HG03520 (cell line): ENCODE data around the gene NRXN3.

Source experiments
- ATAC-seq: cut with Tn5 transposase; IDR thresholded peaks from one replicate; pipeline ENCODE4 v1.9.1; 2021; ENCODE audit warnings: mild to moderate bottlenecking, moderate library complexity; ENCODE audit not compliant: unreplicated experiment

Gene NRXN3

DNA sequence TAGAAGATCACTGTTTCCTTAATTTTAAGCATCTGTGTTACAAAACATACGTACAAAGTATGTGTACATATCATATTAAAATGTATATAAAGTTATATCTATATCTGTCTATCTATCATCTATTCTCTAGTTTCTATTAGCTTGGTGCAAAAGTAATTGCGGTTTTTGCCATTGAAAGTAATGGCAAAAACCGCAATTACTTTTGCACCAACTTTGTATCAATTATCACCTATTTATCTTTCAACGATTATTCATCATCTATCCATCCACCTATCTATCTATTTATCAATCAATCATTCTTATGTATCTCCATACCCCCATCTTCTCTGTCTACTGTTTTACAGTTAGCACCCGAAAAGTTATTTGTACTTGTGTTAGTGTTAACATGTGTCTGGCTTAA lies 447.6 kb downstream of the NRXN3 start:
- no peak for ATAC-seq

DNA sequence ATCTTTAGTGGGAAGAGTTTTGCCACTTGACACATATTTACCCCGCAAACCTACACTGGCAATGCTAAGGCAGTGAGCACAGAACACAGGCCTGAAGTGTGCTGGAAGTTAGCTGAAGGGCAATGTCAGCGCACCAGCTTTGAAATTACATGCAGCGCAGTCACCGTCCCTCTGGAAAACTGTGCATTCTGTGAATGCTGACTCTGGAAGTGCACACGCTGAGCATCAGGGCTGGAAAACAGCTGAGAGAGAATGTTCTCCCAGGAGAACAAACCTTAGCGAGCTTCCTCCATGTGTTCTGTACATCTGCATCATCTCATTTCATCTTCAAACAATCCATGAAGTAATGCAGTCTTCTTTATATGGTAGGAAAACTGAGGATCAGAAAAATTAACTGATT lies 448.2 kb downstream of the NRXN3 start:
- ATAC-seq, result no peak

DNA sequence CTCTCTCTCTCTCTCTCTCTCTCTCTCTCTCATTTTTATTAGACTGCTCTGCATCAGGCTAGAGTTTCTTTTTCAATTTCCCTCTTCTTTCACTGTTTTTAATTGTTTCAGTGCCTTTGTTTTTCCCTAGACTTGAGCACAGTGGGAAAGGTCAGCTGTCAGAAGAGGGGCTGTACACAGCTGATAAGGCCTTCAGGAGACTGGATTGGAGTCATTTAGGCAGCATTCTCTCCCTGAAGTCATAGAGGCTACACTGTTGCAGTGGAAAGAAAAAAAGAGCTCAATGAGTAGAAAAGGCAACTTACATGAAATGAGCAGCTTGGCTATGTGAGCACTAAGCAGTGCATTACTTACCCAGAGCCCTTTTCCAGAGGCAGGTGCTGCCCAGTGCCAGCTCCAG lies 456.9 kb downstream of the NRXN3 start:
- no peak for ATAC-seq

DNA sequence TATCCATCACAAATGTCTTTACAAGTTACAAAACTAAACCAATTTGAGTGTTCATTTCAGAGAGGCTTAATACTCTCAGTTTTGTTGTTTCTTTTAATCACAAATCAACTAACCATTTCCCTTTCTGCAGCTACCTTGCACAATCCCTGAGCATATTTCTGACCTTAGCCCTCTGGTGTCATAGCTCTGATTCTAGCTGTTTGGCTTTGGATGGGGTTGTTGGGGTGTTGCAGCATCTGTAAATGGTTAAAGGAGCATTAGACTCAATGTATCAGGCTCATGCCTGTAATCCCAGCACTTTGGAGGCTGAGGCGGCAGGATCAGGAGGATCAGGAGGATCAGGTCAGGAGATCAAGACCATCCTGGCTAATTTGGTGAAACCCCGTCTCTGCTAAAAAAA lies 461.4 kb downstream of the NRXN3 start:
- ATAC-seq, result no peak

DNA sequence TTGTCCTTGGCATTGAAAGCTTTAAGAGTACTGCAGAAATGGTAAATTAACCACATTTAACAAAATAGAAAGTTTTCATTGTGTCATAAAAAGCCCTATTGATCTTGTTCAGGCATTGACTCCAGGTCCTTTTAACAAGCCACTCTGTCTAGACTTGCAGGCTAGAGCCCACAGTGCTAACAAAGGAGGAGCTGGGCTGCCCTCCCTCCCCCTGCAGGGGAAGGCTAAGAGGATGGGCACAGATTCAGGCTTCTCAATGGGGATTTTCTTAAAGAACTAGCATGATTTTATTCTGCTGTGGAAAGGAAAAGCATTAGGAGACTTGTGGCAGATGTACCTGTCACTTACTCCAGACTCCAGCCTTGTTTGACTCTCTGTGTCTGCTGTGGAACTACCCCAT lies 463.6 kb downstream of the NRXN3 start:
- no peak for ATAC-seq

DNA sequence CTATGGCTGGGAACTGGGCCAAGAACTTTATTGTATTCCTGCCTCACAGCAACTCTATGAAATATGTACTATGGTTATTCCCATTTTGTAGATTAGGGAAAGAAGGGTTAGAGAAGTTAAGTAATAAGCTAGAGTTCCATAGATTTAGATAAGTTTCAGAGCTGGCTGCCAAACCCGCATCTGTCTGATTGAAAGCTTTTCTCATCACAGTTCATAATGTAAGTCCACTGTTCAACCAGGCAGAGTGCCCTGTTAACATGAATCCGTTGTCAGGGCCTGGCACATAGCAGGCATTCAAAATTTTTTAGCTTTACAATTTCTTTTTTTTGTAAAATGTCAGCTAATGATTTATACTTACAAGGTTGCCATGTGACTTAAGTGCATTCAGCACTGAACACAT lies 467.3 kb downstream of the NRXN3 start:
- no peak for ATAC-seq

DNA sequence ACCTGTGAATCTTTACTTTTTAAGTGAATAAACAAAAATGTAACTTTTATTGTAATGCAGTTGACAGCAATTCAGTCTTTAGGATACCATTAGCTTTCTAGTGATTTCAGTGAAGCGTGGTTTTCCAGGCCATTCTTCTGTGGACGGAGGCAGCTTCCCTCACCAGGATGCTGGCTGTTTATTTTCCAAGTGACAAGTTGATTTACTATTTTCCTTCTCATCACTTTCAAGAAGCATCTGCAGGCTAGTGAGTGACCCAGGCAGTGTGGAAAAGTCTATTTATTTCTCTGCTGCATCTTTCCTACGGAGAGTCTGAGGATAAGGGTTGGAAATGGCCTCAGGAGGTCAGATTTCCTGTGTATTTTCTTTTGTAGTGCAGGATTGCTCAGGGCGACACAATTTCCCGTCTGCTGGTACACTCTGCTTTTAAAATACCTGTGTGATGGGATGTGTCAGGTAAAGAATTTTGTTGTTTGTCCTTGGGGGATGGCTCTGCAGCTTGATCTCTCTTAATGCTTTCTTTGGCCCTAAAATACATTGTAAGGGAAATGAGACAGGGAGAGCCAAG lies 467.8 kb downstream of the NRXN3 start:
- ATAC-seq, result no peak

DNA sequence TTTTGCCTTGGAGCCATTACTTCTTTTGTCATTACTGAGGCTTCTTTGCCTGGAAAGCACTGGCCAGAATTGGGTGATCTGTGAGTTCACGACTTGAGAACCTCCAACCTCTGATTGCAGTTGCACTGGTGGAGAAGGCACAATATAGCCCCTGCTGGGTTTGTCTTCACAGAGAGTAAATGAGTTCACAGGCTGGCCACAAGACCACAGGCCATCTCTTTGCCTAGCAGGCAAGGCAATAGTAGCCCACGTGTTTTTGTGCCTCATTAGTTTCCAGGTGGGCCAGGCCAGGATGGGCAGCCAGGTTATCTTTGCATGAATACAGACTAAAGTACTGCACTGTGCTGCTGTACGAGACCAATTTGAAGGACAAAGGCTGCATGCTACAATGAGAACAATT lies 468.8 kb downstream of the NRXN3 start:
- ATAC-seq, result no peak

DNA sequence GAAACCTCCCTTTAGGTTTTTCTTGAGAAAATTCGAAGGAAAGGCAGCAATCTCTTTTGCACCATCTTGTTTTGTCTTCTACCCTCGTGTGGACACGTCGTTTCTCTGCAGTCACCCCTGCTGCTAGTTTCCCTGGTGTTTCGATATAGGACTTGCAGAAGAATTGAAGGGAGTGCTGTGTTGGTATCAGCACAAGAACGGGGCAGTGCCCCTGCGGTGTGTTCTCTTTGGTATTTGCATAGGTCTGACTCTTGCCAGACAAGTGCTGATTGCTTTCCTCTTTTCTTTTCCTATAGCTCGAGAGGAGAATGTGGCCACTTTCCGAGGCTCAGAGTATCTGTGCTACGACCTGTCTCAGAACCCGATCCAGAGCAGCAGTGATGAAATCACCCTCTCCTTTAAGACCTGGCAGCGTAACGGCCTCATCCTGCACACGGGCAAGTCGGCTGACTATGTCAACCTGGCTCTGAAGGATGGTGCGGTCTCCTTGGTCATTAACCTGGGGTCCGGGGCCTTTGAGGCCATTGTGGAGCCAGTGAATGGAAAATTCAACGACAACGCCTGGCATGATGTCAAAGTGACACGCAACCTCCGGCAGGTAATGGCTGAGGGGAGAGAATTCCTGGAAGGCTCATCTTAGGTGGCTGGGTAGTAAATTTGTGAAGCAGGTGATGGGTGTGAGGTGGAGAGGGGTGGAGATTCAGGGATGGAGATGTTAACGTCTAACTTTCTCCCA lies 474.8 kb downstream of the NRXN3 start:
- no peak for ATAC-seq

DNA sequence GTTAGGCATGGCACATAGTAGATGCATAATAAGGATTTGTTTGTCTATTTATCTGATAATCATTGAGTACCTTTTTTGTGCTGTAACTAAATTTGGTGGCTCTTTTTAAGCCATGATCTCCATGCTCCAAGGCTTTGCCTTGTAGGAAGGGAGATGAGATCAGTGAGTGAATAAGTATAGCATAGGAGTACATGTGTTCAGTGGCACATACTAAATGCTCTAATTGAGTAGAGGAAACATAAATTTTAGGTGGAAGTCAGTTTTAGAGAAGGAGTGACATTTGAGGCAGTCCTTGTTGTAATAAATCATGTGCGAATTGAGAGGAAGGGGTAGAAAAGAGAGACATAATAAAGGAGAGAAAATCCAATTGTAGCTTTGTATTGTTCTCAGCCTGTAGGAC lies 482.6 kb downstream of the NRXN3 start:
- ATAC-seq, result no peak

DNA sequence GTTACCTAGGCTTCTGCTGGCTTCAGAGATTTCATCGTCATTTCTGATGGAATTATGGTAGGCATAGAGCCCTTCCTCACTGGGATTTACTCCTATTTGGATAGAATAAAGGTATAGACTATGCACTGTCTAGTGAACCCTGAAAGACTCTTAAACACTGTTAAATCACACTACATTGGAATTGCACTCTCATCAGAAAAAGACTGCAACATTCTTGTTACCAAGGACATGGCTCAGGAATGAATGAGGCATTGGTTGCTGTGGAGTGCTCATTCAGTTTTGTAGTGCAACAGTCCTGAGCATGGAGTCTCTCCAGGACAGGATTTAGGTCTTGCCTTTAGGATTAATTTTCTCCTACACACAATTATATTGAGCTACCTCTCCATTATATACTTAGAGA lies 483.0 kb downstream of the NRXN3 start:
- no peak for ATAC-seq

DNA sequence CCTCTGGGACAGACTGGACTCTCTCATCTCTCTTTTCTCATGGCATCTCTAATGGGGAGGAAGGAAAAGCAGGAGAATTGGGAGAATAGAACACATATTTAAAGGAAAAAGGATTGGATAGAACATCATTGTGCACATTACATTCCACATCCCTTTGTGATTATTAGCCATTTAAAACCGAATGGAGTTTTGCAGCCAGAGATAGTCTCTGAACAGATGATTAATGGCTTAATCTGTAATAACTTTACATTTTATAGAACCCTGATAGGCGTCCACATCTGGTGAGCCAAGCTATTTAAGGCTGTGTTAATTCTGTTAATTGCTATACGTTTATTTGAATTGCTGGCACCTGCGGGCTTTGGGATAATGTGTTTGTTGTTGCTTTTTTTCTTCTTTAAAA lies 487.3 kb downstream of the NRXN3 start:
- ATAC-seq, result no peak

DNA sequence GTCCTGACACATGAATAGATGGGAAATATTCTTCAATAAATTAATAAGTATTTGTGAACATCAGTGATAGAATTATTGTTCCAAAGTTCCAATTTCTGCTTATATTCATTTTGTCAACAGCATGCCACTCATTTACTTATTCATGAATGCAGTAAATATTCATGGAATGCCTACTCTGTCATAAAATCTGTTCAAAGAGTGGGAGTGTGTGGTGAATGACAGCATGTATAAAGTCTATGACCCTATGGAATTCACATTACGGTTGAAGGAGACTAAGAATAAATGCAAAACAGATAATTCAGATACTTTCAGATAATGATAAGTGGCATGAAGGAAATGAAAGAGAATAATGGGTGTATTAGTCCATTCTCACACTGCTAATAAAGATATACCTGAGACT lies 494.7 kb downstream of the NRXN3 start:
- ATAC-seq, result no peak

DNA sequence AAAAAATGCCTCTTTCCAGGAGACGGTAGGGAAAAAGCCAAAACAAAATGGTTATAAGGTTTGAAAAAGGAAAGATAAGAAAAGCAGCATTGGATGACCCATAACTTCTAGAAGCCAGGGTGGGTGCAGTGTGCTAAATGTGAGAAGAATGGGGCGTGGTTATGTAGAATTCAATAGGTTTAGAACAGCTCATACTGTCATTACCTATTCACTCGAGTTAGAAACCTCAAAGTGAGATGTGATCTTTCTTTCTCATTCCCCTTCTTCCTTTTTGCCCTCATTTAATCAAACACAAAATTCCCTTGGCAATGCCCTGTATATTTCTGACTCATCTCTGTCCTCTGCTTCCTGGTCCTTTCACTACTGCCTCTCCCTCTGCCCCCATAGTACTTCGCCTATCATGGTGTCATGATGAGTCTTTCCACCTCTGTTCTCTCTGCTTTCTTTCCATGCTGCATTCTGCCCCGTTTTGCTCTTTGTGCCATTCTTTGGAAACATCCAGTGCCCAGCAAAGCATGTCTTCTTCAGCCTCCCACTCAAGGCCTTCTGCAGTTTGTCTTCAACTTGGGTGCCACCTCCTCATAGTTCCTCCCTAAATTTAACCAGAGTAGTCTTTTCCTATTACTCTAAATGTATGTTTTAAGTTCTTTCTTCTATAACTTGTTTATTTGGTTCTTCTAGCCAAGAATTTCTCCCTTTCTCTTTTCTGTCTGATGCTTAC lies 496.3 kb downstream of the NRXN3 start:
- ATAC-seq, result no peak

DNA sequence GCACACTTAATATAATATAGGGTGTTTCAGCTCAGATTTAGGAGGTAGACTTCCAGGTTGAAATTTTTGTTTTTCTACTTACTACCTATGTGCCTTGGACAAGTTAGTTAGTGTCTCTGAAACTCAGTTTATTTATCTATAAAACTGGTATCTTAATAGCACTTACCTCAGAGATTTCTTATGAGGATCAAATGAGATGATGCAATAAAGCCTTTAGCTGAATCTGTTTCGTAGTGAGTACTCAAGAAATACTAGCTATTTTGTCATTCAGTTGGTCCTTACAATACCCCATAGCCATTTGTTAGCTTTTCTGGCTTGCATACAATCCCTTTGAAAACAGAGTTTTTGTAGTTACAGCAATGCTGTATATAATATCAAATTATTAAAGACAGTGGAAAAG lies 497.0 kb downstream of the NRXN3 start:
- ATAC-seq, result no peak

DNA sequence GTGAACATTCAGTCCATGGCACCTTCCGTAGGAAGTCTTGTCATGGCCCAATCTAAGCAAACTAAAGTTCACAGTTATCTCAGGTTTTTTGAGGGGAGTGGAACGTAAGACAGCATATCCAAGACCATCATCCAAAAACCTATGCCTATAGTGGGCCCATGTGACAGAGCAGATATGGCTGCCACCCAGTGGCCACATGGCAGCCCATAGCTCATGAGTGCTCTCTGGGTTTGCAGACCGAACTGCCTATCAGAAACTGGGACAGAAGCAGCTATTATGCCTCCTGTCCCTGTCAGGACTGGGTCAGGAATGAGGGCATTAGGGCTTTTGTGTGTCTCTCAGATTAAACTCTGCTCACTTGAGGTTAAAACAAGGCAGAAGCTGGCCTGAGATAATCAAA lies 503.7 kb downstream of the NRXN3 start:
- ATAC-seq, result no peak

DNA sequence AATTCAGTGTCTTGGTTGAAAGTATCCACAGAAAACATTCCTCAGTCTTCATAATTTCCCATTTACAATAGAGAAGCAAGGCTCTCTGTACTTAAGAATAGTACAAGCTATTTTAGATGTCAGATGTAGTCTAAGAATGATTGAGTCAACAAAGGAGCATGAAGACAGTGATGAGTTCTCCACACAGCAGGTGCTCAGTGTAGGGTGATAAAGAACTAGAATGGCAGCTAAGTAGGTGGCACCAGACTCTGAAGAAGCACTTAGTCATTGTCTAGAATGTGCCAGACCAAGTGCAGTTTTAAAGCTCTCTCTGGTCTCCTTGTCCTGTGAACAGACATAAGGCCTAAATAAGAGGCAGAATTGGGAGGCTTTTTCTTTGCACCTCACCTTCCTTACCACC lies 504.6 kb downstream of the NRXN3 start:
- ATAC-seq, result no peak

DNA sequence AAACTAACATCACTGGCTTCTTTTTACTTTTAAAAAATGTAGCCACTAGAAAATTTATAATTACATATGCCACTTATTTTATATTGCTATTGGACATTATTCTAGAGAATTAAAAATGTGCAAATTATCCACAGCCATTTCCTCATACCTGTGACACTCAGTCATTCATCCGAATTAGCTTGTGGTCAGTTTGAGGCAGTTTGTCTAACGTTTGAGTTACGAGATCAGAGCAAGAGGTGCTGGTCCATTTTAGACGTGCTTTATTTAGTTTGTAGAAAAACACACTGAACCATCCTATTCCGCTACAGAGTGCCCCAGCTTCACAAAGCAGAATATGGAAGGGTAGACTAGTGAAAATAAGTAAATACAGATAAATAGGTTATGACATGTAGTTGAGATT lies 513.0 kb downstream of the NRXN3 start:
- no peak for ATAC-seq

DNA sequence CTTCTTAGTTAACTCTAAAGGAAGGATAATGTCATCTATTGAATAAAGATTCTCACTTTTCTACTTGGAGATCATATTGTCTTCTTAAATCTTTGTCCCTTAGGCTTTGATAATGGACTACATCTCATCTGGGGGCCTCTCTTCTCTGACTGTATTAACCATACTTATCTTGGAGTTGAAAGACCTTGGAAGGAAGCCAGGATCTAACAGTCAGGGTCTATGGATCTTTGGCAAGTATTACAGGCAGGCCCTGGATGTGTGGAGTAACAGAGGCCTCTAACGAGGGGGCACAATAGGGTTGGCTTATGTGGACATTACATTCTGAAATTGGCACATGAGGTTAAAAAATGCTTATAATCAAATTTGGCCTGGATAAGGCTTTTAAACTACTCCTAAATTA lies 513.8 kb downstream of the NRXN3 start:
- ATAC-seq, result no peak

DNA sequence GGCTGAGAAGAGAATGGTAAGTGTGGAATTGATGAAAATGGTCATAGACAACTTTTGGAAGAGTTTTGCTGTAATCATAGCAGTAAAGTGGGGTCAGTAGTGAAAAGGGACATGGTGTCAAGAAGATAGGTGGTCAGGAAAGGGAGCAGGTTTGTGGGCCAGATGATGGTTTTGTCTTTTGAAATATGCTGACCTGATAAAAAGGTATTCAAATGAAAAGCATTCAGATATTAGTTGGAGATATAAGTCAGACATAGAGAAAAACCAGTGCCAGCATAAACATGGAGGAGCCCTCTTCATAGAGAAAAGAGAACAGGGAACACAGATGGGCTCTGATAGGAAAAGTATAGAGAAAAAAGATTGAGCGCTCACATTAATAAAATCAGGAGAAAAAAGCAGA lies 518.3 kb downstream of the NRXN3 start:
- ATAC-seq, result no peak

DNA sequence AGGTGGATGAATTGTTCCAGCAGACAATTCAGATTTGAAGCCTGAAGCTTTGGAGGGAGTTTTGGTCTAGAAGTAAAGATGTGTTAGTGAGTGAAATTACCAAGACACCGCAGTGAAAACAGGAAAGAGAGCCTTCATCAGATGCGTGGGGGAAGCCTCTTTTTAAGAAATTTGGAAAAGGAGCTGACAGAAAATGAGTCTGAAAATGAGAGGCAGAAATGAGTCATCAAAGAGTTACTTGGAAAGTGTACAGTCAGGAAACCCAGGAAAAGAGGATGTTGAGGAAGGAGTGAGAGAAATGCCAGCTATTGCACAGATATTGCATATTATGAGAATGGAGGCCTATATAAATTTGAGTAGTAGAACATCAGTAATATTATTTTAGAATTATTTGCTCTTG lies 520.7 kb downstream of the NRXN3 start:
- no peak for ATAC-seq

DNA sequence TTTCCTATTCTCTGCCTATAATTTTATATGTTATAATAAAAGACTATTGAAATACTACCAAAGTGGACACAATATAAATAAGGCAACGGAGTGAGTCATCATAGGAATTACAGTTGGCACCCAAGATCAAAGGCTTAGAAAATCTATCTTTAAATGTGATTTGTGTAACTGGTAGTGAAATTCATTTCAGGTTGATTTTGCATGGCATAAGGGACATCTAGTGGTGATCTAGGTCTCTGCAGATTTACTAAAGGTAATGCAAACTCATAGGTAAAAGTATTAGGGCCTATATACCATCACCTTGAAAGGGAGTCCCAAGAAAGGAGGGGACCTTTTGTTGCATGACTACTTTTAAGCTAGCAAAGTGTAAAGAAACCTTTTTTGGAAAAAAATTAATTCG lies 527.2 kb downstream of the NRXN3 start:
- ATAC-seq, result no peak
